H9 (cell line): ENCODE measurements around the gene OR4M1. TPM values are rescaled to one million over a fixed set of nuclear protein-coding genes. Genes with fewer than 3 reads are reported as not detected.
"Not testable (repeated sequence)": the region's sequence is repeated elsewhere in the genome, so short reads cannot be mapped to it uniquely, and the experiment has no call there.

Experiments used
- DNase-seq: peaks from one replicate; pipeline ENCODE4 v3.0.0-alpha.2; 2017
- H2AFZ ChIP-seq: one replicate; pipeline ENCODE4 v1.6.1; 2013; ENCODE audit warnings: mild to moderate bottlenecking, low read length, control low read depth, moderate library complexity
- H2AK5ac ChIP-seq: 2 replicates; pipeline ENCODE4 v1.6.1; 2013; ENCODE audit warnings: low read length, control low read depth, mixed read lengths; ENCODE audit not compliant: insufficient read length
- H2BK120ac ChIP-seq: one replicate; pipeline ENCODE4 v1.6.1; 2013; ENCODE audit warnings: low read depth, mild to moderate bottlenecking, low read length, control low read depth, inconsistent platforms; ENCODE audit not compliant: poor library complexity, severe bottlenecking
- H2BK12ac ChIP-seq: 2 replicates; pipeline ENCODE4 v1.6.1; 2013; ENCODE audit warnings: low read length, control low read depth, mixed read lengths, low read depth; ENCODE audit not compliant: insufficient read length
- H2BK15ac ChIP-seq: 2 replicates; pipeline ENCODE4 v1.6.1; 2013; ENCODE audit warnings: low read depth, low read length, control low read depth
- H2BK20ac ChIP-seq: one replicate; pipeline ENCODE4 v1.6.1; 2013; ENCODE audit warnings: low read depth, mild to moderate bottlenecking, low read length, control low read depth, inconsistent platforms; ENCODE audit not compliant: poor library complexity, severe bottlenecking
- H2BK5ac ChIP-seq: 2 replicates; pipeline ENCODE4 v1.6.1; 2013; ENCODE audit warnings: low read length, control low read depth, mixed read lengths; ENCODE audit not compliant: insufficient read length
- H3K14ac ChIP-seq: 2 replicates; pipeline ENCODE4 v1.6.1; 2013; ENCODE audit warnings: low read length, control low read depth; ENCODE audit not compliant: insufficient read depth
- H3K18ac ChIP-seq: 2 replicates; pipeline ENCODE4 v1.6.1; 2013; ENCODE audit warnings: low read depth, mild to moderate bottlenecking, mixed read lengths, low read length, control low read depth; ENCODE audit not compliant: insufficient read length
- H3K23ac ChIP-seq: 2 replicates; pipeline ENCODE4 v1.6.1; 2013; ENCODE audit warnings: low read length, control low read depth, mixed read lengths, low read depth; ENCODE audit not compliant: insufficient read length
- H3K23me2 ChIP-seq: 2 replicates; pipeline ENCODE4 v1.6.1; 2013; ENCODE audit warnings: low read depth, mild to moderate bottlenecking, mixed read lengths, low read length, control low read depth; ENCODE audit not compliant: insufficient read length, poor library complexity, severe bottlenecking
- H3K27ac ChIP-seq: 2 replicates; pipeline ENCODE4 v1.5.1; 2013; ENCODE audit warnings: low read length, control low read depth, mixed read lengths, low read depth; ENCODE audit not compliant: insufficient read length
- H3K27me3 ChIP-seq: 2 replicates; pipeline ENCODE4 v1.6.1; 2013; ENCODE audit warnings: low read length, control low read depth, inconsistent platforms; ENCODE audit not compliant: insufficient read depth
- H3K4ac ChIP-seq: 2 replicates; pipeline ENCODE4 v1.6.1; 2013; ENCODE audit warnings: low read depth, mild to moderate bottlenecking, control low read depth, inconsistent platforms, low read length, moderate library complexity
- H3K4me1 ChIP-seq: 2 replicates; pipeline ENCODE4 v1.6.1; 2013; ENCODE audit warnings: low read length, control low read depth, inconsistent platforms; ENCODE audit not compliant: insufficient read depth
- H3K4me2 ChIP-seq: 2 replicates; pipeline ENCODE4 v1.6.1; 2013; ENCODE audit warnings: low read length, control low read depth, mixed read lengths; ENCODE audit not compliant: insufficient read length, insufficient read depth
- H3K56ac ChIP-seq: 2 replicates; pipeline ENCODE4 v1.6.1; 2013; ENCODE audit warnings: low read depth, mild to moderate bottlenecking, mixed read lengths, low read length, control low read depth; ENCODE audit not compliant: insufficient read length
- H3K79me1 ChIP-seq: 2 replicates; pipeline ENCODE4 v1.6.1; 2013; ENCODE audit warnings: low read depth, mild to moderate bottlenecking, moderate library complexity, low read length, control low read depth, inconsistent platforms; ENCODE audit not compliant: insufficient read depth, poor library complexity, severe bottlenecking
- H3K79me2 ChIP-seq: 2 replicates; pipeline ENCODE4 v1.6.1; 2013; ENCODE audit warnings: low read length, control low read depth, inconsistent platforms; ENCODE audit not compliant: insufficient read depth
- H3K9ac ChIP-seq: 2 replicates; pipeline ENCODE4 v1.6.1; 2013; ENCODE audit warnings: low read length, control low read depth, mixed read lengths; ENCODE audit not compliant: insufficient read length; ENCODE audit errors: extremely low read depth
- H3K9me3 ChIP-seq: one replicate; pipeline ENCODE4 v1.6.1; 2013; ENCODE audit warnings: low read depth, low read length, inconsistent platforms; ENCODE audit not compliant: control insufficient read depth
- H3T11ph ChIP-seq: one replicate; pipeline ENCODE4 v1.6.1; 2013; ENCODE audit warnings: mild to moderate bottlenecking, low read length, control low read depth, inconsistent platforms
- H4K20me1 ChIP-seq: one replicate; pipeline ENCODE4 v1.6.1; 2013; ENCODE audit not compliant: control insufficient read depth, insufficient read length, insufficient read depth
- H4K5ac ChIP-seq: 2 replicates; pipeline ENCODE4 v1.6.1; 2013; ENCODE audit warnings: low read depth, mild to moderate bottlenecking, mixed read lengths, low read length, control low read depth; ENCODE audit not compliant: insufficient read length
- H4K8ac ChIP-seq: replicated peaks from 2 replicates; pipeline ENCODE4 v1.6.1; 2013; ENCODE audit warnings: low read length, control low read depth, mixed read lengths, low read depth; ENCODE audit not compliant: insufficient read length
- H4K91ac ChIP-seq: 2 replicates; pipeline ENCODE4 v1.6.1; 2013; ENCODE audit warnings: low read depth, mild to moderate bottlenecking, moderate library complexity, mixed read lengths, low read length, control low read depth; ENCODE audit not compliant: insufficient read length
- H3K27ac Mint-ChIP-seq, 3 experiments: 2 replicates in 2 of 3; 3 replicates in 1 of 3; pipeline ENCODE4 v1.8.0; 2020 to 2021; ENCODE audit warnings: mixed read lengths in 3 of 3, mild to moderate bottlenecking in 1 of 3, moderate library complexity in 1 of 3
- H3K27me3 Mint-ChIP-seq: 2 replicates; pipeline ENCODE4 v1.8.0; 2021; ENCODE audit warnings: low read depth, mild to moderate bottlenecking, moderate library complexity, mixed read lengths
- H3K36me3 Mint-ChIP-seq, 3 experiments: 2 replicates in 2 of 3; 3 replicates in 1 of 3; pipeline ENCODE4 v1.8.0; 2020 to 2021; ENCODE audit warnings: low read depth in 3 of 3, mixed read lengths in 3 of 3; ENCODE audit not compliant: insufficient read depth in 1 of 3
- H3K4me1 Mint-ChIP-seq, 2 experiments: 2 replicates each; pipeline ENCODE4 v1.8.0; 2020; ENCODE audit warnings: mixed read lengths in 2 of 2
- H3K4me3 Mint-ChIP-seq, 2 experiments: 2 replicates in 1 of 2; 3 replicates in 1 of 2; pipeline ENCODE4 v1.8.0; 2020 to 2021; ENCODE audit warnings: mild to moderate bottlenecking in 2 of 2, mixed read lengths in 2 of 2, moderate library complexity in 1 of 2
- H3K9me3 Mint-ChIP-seq, 2 experiments: 2 replicates in 1 of 2; 3 replicates in 1 of 2; pipeline ENCODE4 v1.8.0; 2020; ENCODE audit warnings: mild to moderate bottlenecking in 2 of 2, mixed read lengths in 2 of 2, moderate library complexity in 1 of 2
- WGBS: extraction: QIAGEN DNeasy Blood & Tissue Kit; methylation state at CpG from one replicate; pipeline ENCODE4 v1.1.7; 2013; ENCODE audit warnings: missing lambda C conversion rate, low lambda C conversion rate, mixed read lengths; ENCODE audit not compliant: insufficient read length; ENCODE audit errors: extremely low coverage; 5-methylcytosine and 5-hydroxymethylcytosine counted together
- total RNA-seq: library from RNA; stranded (reverse); gene quantifications from 2 replicates; pipeline ENCODE4 v1.2.1, GENCODE V29; 2021
- TF ChIP-seq, protein P1 (sequence below): fragments of 200-600 bp; sonication (generic); conservative IDR thresholded peaks from 3 replicates; pipeline ENCODE4 v1.8.0; 2021; ENCODE audit warnings: antibody characterized with exemption, mild to moderate bottlenecking

OR4M1 gene
- total RNA-seq, 1 experiment from 2014 or later: not detected

DNA sequence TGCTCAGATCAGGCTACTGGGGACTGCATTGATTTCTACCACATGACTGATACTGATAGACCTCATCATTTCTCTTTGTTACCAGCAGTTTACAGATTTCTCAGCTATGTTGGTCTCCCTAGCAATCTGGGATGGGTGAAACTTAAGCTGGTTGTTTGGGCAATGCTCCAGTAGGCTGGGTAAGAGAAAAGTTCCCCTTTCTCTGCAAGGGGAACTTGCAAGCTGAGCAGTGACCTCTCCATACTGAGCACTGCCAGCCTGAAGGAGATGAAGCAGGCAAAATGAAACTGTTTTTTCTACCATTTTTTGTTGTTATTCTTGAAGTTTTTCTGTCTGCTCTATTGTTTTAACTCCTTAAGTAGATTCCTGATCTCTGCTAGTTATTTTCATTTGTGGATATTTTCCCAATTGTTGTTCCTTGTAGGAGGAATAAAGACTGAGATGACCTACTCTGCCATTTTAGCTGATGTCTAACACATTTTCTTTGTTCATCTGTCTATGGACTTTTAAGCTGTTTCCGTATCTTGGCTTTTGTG lies 1.3 kb upstream of the OR4M1 start:
- H3K4me2 ChIP-seq: no peak overlapping the region
- H3K18ac ChIP-seq: no peak overlapping the region
- no peak overlapping the region for H2AFZ ChIP-seq
- H2BK120ac ChIP-seq: no peak overlapping the region
- Mint-ChIP-seq H3K27ac (no peak overlapping the region), H3K9me3 (peaks cover 95 to 96% of the 10 kb centered on the region in 2 experiments), H3K4me1 (no peaks in the 10 kb centered on the region), H3K27me3 (no peaks in the 10 kb centered on the region), H3K36me3 (peaks cover 18 to 65% (median 19%) of the 10 kb centered on the region in 3 experiments), H3K4me3 (no peak overlapping the region)
- H3K23me2 ChIP-seq: no peaks in the 10 kb centered on the region
- H2BK5ac ChIP-seq: no peak overlapping the region
- no peak overlapping the region for H3K56ac ChIP-seq
- no peak overlapping the region for H3K27ac ChIP-seq
- no peaks in the 10 kb centered on the region for H4K20me1 ChIP-seq
- no peak overlapping the region for H2BK15ac ChIP-seq
- peaks cover 69% of the 10 kb centered on the region for H3K9me3 ChIP-seq
- no peak for DNase-seq
- H3K79me2 ChIP-seq: no peaks in the 10 kb centered on the region
- TF ChIP-seq, protein P1, sequence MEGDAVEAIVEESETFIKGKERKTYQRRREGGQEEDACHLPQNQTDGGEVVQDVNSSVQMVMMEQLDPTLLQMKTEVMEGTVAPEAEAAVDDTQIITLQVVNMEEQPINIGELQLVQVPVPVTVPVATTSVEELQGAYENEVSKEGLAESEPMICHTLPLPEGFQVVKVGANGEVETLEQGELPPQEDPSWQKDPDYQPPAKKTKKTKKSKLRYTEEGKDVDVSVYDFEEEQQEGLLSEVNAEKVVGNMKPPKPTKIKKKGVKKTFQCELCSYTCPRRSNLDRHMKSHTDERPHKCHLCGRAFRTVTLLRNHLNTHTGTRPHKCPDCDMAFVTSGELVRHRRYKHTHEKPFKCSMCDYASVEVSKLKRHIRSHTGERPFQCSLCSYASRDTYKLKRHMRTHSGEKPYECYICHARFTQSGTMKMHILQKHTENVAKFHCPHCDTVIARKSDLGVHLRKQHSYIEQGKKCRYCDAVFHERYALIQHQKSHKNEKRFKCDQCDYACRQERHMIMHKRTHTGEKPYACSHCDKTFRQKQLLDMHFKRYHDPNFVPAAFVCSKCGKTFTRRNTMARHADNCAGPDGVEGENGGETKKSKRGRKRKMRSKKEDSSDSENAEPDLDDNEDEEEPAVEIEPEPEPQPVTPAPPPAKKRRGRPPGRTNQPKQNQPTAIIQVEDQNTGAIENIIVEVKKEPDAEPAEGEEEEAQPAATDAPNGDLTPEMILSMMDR: no peak
- no peak overlapping the region for H3K23ac ChIP-seq
- H3K9ac ChIP-seq: no peak overlapping the region
- WGBS: no CpG with 5 or more reads among the region's 1 CpG
- no peak overlapping the region for H2BK20ac ChIP-seq
- no peaks in the 10 kb centered on the region for H3K27me3 ChIP-seq
- no peaks in the 10 kb centered on the region for H3K4me1 ChIP-seq
- no peak overlapping the region for H4K5ac ChIP-seq
- H4K8ac ChIP-seq: no peak overlapping the region
- H2BK12ac ChIP-seq: no peak overlapping the region
- H4K91ac ChIP-seq: no peak overlapping the region
- H3K79me1 ChIP-seq: no peaks in the 10 kb centered on the region
- no peak overlapping the region for H3T11ph ChIP-seq
- no peak overlapping the region for H2AK5ac ChIP-seq
- H3K4ac ChIP-seq: no peak overlapping the region
- no peak overlapping the region for H3K14ac ChIP-seq

DNA sequence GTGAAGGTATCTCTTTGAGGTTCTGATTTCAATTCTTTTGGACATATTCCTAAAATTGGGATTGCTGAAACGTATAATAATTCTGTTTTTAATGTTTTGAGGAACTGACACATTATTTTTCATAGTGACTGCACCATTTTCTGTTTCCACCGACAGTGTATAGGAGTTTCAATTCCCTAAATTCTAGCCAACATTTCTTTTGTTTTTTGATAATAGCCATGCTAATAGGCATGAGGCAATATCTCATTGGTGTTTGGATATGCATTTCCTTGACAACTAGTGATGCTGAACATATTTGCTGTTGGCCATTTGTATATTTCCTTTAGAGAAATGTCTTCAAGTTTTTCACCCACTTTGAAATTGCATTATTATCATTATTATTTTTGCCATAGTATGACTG lies 850 bp upstream of the OR4M1 start:
- not testable (repeated sequence) for H3K4me1 Mint-ChIP-seq, H3K4ac ChIP-seq, H3K23me2 ChIP-seq, H4K20me1 ChIP-seq, H4K8ac ChIP-seq, H2AFZ ChIP-seq, DNase-seq, H2AK5ac ChIP-seq, H3K14ac ChIP-seq, H3T11ph ChIP-seq, H3K4me3 Mint-ChIP-seq, H3K27ac ChIP-seq, H2BK20ac ChIP-seq, H3K18ac ChIP-seq, H2BK15ac ChIP-seq, H2BK5ac ChIP-seq, H4K5ac ChIP-seq, H2BK12ac ChIP-seq, H3K56ac ChIP-seq, H3K27ac Mint-ChIP-seq, H2BK120ac ChIP-seq, H3K4me1 ChIP-seq, H3K27me3 ChIP-seq, H3K79me1 ChIP-seq, H3K9ac ChIP-seq, H4K91ac ChIP-seq, H3K79me2 ChIP-seq, H3K23ac ChIP-seq, H3K4me2 ChIP-seq, H3K27me3 Mint-ChIP-seq
- no CpG with 5 or more reads among the region's 2 CpGs for WGBS
- Mint-ChIP-seq H3K9me3 (peaks cover 95 to 96% of the 10 kb centered on the region in 2 experiments), H3K36me3 (peaks cover 18 to 63% (median 19%) of the 10 kb centered on the region in 3 experiments)
- peaks cover 71% of the 10 kb centered on the region for H3K9me3 ChIP-seq
